Glutamatergic neuron (in vitro differentiated cells): ENCODE data around the gene RPS6KB1. TPM values are rescaled to one million over a fixed set of nuclear protein-coding genes. Genes with fewer than 3 reads are reported as not detected.

Experiments used
- DNase-seq: peaks from one replicate; pipeline ENCODE4 v3.0.0; 2022
- H3K27ac Mint-ChIP-seq: one replicate; pipeline ENCODE4 v1.8.0; 2020; ENCODE audit warnings: mild to moderate bottlenecking, mixed read lengths, inconsistent platforms; ENCODE audit not compliant: unreplicated experiment
- H3K27me3 Mint-ChIP-seq: one replicate; pipeline ENCODE4 v1.8.0; 2020; ENCODE audit warnings: mild to moderate bottlenecking, moderate library complexity, mixed read lengths, inconsistent platforms; ENCODE audit not compliant: unreplicated experiment
- H3K36me3 Mint-ChIP-seq: one replicate; pipeline ENCODE4 v1.8.0; 2020; ENCODE audit warnings: mild to moderate bottlenecking, mixed read lengths, inconsistent platforms; ENCODE audit not compliant: unreplicated experiment
- H3K4me1 Mint-ChIP-seq: one replicate; pipeline ENCODE4 v1.8.0; 2020; ENCODE audit warnings: mild to moderate bottlenecking, low read depth, mixed read lengths, inconsistent platforms; ENCODE audit not compliant: unreplicated experiment
- H3K4me3 Mint-ChIP-seq: one replicate; pipeline ENCODE4 v1.8.0; 2020; ENCODE audit warnings: mild to moderate bottlenecking, mixed read lengths, inconsistent platforms; ENCODE audit not compliant: unreplicated experiment
- H3K9me3 Mint-ChIP-seq: one replicate; pipeline ENCODE4 v1.8.0; 2020; ENCODE audit warnings: mild to moderate bottlenecking, moderate library complexity, mixed read lengths, inconsistent platforms; ENCODE audit not compliant: unreplicated experiment
- total RNA-seq: library from RNA; stranded (reverse); fragmentation: NEBNext Ultra II Directional; extraction: Animal tissue kit (Norgen Biotek cat#: 25700); gene quantifications from one replicate; pipeline ENCODE4 v1.2.1, GENCODE V29; 2021; ENCODE audit not compliant: unreplicated experiment
- TF ChIP-seq, protein P1 (sequence below): fragments of 200-600 bp; sonication (generic); IDR thresholded peaks from one replicate; pipeline ENCODE4 v1.5.0; 2021; ENCODE audit not compliant: partially characterized antibody, unreplicated experiment

The RPS6KB1 gene
- total RNA-seq, 1 donor from 2014 or later: 45.0 TPM

GRCh38 chr17:59876107-59876506 is 16.8 kb upstream of the RPS6KB1 start:
- TF ChIP-seq, protein P1, sequence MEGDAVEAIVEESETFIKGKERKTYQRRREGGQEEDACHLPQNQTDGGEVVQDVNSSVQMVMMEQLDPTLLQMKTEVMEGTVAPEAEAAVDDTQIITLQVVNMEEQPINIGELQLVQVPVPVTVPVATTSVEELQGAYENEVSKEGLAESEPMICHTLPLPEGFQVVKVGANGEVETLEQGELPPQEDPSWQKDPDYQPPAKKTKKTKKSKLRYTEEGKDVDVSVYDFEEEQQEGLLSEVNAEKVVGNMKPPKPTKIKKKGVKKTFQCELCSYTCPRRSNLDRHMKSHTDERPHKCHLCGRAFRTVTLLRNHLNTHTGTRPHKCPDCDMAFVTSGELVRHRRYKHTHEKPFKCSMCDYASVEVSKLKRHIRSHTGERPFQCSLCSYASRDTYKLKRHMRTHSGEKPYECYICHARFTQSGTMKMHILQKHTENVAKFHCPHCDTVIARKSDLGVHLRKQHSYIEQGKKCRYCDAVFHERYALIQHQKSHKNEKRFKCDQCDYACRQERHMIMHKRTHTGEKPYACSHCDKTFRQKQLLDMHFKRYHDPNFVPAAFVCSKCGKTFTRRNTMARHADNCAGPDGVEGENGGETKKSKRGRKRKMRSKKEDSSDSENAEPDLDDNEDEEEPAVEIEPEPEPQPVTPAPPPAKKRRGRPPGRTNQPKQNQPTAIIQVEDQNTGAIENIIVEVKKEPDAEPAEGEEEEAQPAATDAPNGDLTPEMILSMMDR: no peak
- Mint-ChIP-seq H3K36me3 (no peaks in the 10 kb centered on the region), H3K9me3 (no peaks in the 10 kb centered on the region), H3K27ac (no peak overlapping the region), H3K27me3 (no peaks in the 10 kb centered on the region), H3K4me3 (no peak overlapping the region), H3K4me1 (no peaks in the 10 kb centered on the region)
- DNase-seq: no peak

- Mint-ChIP-seq H3K27me3 (no peaks in the 10 kb centered on the region), H3K36me3 (no peaks in the 10 kb centered on the region), H3K4me3 (no peak overlapping the region), H3K9me3 (no peaks in the 10 kb centered on the region), H3K4me1 (no peaks in the 10 kb centered on the region), H3K27ac (no peak overlapping the region)
- no peak for DNase-seq
- TF ChIP-seq, protein P1: no peak
These were observed 15.0 kb upstream of the RPS6KB1 start for GRCh38 chr17:59877965-59878364.

DNA sequence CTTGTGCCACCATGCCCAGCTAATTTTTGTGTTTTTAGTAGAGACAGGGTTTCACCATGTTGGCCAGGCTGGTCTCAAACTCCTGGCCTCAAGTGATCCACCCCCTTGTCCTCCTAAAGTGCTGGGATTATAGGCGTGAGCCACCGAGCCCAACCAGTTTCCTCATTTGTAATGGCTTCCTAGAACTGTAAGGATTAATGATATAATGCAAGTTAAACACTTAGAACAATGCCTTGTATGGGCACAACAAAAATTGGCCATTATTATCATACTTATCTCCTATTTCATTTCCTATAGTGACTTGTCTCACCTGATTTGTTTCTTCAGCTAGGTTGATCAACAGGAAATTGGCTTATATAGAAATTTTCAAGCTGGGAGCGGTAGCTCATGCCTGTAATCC is 14.3 kb upstream of the RPS6KB1 start:
- no peaks in the 10 kb centered on the region for H3K4me1 Mint-ChIP-seq
- no peaks in the 10 kb centered on the region for H3K9me3 Mint-ChIP-seq
- H3K4me3 Mint-ChIP-seq: no peak overlapping the region
- H3K27ac Mint-ChIP-seq: no peak overlapping the region
- H3K27me3 Mint-ChIP-seq: no peaks in the 10 kb centered on the region
- TF ChIP-seq, protein P1: no peak
- no peak for DNase-seq
- H3K36me3 Mint-ChIP-seq: no peaks in the 10 kb centered on the region

DNA sequence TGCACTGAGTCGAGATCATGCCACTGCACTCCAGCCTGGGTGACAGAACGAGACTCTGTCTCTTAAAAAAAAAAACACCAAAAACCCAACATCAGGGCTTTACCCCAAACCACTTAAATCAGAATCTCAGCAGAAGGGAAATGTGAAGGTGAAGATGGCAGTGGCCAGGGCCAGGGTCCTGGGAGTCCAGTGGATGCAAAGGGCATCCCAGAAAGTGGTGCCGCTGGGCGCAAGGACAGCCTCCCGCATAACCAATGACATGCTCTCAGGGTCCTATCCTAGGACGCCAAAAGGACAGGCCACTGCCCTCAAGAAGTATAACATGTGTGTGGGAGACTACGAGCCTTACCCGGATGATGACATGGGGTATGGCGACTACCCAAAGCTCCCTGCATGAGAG is 8.1 kb upstream of the RPS6KB1 start:
- H3K27ac Mint-ChIP-seq: no peak overlapping the region
- no peaks in the 10 kb centered on the region for H3K4me1 Mint-ChIP-seq
- TF ChIP-seq, protein P1: no peak
- H3K27me3 Mint-ChIP-seq: no peaks in the 10 kb centered on the region
- H3K36me3 Mint-ChIP-seq: no peaks in the 10 kb centered on the region
- no peak overlapping the region for H3K4me3 Mint-ChIP-seq
- no peak for DNase-seq
- no peaks in the 10 kb centered on the region for H3K9me3 Mint-ChIP-seq

- Mint-ChIP-seq H3K36me3 (no peaks in the 10 kb centered on the region), H3K4me3 (peak overlapping the region; percentile 5), H3K27me3 (peaks cover 6% of the 10 kb centered on the region), H3K4me1 (peaks cover 1% of the 10 kb centered on the region), H3K9me3 (no peaks in the 10 kb centered on the region), H3K27ac (no peak overlapping the region)
- TF ChIP-seq, protein P1: no peak
- DNase-seq: no peak
These were observed 4.7 kb upstream of the RPS6KB1 start for GRCh38 chr17:59888145-59888750.
